Glutamatergic neuron (in vitro differentiated cells): ENCODE data around the gene MYD88. TPM values are rescaled to one million over a fixed set of nuclear protein-coding genes. Genes with fewer than 3 reads are reported as not detected.

Source experiments
- DNase-seq: peaks from one replicate; pipeline ENCODE4 v3.0.0; 2022
- H3K27ac Mint-ChIP-seq: one replicate; pipeline ENCODE4 v1.8.0; 2020; ENCODE audit warnings: mild to moderate bottlenecking, mixed read lengths, inconsistent platforms; ENCODE audit not compliant: unreplicated experiment
- H3K27me3 Mint-ChIP-seq: one replicate; pipeline ENCODE4 v1.8.0; 2020; ENCODE audit warnings: mild to moderate bottlenecking, moderate library complexity, mixed read lengths, inconsistent platforms; ENCODE audit not compliant: unreplicated experiment
- H3K36me3 Mint-ChIP-seq: one replicate; pipeline ENCODE4 v1.8.0; 2020; ENCODE audit warnings: mild to moderate bottlenecking, mixed read lengths, inconsistent platforms; ENCODE audit not compliant: unreplicated experiment
- H3K4me1 Mint-ChIP-seq: one replicate; pipeline ENCODE4 v1.8.0; 2020; ENCODE audit warnings: mild to moderate bottlenecking, low read depth, mixed read lengths, inconsistent platforms; ENCODE audit not compliant: unreplicated experiment
- H3K4me3 Mint-ChIP-seq: one replicate; pipeline ENCODE4 v1.8.0; 2020; ENCODE audit warnings: mild to moderate bottlenecking, mixed read lengths, inconsistent platforms; ENCODE audit not compliant: unreplicated experiment
- H3K9me3 Mint-ChIP-seq: one replicate; pipeline ENCODE4 v1.8.0; 2020; ENCODE audit warnings: mild to moderate bottlenecking, moderate library complexity, mixed read lengths, inconsistent platforms; ENCODE audit not compliant: unreplicated experiment
- total RNA-seq: library from RNA; stranded (reverse); fragmentation: NEBNext Ultra II Directional; extraction: Animal tissue kit (Norgen Biotek cat#: 25700); gene quantifications from one replicate; pipeline ENCODE4 v1.2.1, GENCODE V29; 2021; ENCODE audit not compliant: unreplicated experiment
- TF ChIP-seq, protein P1 (sequence below): fragments of 200-600 bp; sonication (generic); IDR thresholded peaks from one replicate; pipeline ENCODE4 v1.5.0; 2021; ENCODE audit not compliant: partially characterized antibody, unreplicated experiment

Gene MYD88
- total RNA-seq, 1 donor from 2014 or later, result 58.0 TPM

DNA sequence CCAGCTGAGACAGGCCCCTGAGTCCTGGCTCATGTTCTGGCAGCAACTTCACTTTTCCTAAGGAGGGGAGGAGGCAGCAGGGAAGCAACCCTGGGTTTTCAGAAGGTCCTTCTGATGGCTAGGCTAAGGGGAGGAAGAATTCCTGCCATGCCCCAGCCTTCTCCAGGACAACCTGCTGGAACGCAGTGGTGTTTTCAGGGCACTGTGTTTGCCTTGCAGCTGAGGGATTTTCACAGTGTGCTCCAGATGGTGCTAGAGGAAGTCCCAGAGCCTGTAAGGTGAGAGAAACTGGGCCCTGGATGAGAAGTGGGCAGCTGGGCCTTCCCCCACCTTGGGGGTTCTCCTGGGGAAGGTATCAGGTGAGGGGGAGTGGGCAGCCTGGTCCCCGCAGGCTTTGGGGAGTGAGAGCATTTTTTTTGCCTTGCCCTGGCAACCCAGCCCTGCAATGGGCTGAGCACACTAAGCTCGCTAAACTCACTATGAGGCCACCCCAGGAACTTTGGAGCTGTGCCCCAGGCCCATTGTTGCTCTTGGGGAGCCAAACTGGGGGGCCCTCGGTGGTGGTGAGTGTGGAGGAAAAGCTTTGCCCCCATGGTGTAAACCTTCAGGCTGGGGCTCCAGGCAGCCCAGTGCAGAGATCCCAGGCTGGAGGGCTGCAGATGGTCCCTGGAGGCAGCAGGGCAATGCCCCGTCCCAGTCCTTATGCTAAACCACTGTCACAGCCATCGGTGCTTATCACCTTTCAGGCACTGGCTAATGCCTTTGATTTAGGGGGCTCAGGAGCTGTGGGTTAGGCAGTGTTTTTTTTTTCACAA lies 42.6 kb upstream of the MYD88 start:
- TF ChIP-seq, protein P1, sequence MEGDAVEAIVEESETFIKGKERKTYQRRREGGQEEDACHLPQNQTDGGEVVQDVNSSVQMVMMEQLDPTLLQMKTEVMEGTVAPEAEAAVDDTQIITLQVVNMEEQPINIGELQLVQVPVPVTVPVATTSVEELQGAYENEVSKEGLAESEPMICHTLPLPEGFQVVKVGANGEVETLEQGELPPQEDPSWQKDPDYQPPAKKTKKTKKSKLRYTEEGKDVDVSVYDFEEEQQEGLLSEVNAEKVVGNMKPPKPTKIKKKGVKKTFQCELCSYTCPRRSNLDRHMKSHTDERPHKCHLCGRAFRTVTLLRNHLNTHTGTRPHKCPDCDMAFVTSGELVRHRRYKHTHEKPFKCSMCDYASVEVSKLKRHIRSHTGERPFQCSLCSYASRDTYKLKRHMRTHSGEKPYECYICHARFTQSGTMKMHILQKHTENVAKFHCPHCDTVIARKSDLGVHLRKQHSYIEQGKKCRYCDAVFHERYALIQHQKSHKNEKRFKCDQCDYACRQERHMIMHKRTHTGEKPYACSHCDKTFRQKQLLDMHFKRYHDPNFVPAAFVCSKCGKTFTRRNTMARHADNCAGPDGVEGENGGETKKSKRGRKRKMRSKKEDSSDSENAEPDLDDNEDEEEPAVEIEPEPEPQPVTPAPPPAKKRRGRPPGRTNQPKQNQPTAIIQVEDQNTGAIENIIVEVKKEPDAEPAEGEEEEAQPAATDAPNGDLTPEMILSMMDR, result no peak
- peaks cover 2% of the 10 kb centered on the region for H3K27me3 Mint-ChIP-seq
- no peak for DNase-seq
- no peaks in the 10 kb centered on the region for H3K36me3 Mint-ChIP-seq
- H3K9me3 Mint-ChIP-seq, result peaks cover 8% of the 10 kb centered on the region
- H3K27ac Mint-ChIP-seq, result no peak overlapping the region
- no peak overlapping the region for H3K4me3 Mint-ChIP-seq
- peaks cover 5% of the 10 kb centered on the region for H3K4me1 Mint-ChIP-seq

DNA sequence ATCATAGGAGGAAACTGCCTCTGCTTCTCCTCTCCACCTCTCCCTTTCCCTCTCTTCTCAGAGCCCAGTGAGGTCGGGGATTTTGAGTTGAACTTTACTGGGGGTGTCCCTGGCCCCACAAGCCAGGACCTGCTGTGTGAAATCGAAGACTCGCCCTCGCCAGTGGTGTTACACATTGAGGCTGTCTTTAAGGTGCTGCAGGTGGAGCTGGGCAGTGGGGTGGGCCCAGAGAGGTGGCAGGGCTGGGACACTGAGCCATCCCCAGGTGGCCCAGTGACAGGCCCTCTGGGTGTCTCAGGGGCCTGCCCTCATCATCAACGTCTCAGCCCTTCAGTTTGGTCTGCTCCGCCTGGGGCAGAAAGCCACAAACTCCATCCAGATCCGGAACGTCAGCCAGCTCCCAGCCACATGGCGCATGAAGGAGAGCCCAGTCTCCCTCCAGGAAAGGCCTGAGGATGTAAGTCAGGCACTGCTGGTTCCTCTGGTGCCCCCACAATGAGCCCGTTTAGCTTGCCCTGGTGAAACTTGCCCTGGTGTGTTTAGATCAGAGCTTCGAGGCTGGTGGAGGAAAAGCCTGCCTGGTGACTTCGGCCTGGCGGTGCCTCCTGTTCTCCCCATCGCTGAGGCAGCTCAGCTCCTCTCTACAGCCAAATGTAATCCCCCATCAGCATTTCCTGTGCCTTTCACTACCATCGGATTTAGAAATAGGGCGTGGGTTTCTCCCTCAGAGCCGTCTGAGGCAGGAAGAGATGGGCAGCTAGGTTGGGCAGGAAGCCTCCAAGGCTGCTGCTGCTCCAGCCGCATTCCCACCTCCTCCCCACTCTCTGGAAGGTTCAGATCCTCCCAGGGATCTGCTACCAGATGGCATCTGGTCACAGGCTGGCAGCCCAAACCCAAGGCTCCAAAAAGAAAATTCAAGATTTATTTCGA lies 40.8 kb upstream of the MYD88 start:
- Mint-ChIP-seq H3K4me3 (no peak overlapping the region), H3K4me1 (peaks cover 5% of the 10 kb centered on the region), H3K27me3 (no peaks in the 10 kb centered on the region), H3K36me3 (no peaks in the 10 kb centered on the region), H3K9me3 (peaks cover 8% of the 10 kb centered on the region), H3K27ac (peak overlapping the region; percentile 28)
- TF ChIP-seq, protein P1, result no peak
- DNase-seq, result no peak

DNA sequence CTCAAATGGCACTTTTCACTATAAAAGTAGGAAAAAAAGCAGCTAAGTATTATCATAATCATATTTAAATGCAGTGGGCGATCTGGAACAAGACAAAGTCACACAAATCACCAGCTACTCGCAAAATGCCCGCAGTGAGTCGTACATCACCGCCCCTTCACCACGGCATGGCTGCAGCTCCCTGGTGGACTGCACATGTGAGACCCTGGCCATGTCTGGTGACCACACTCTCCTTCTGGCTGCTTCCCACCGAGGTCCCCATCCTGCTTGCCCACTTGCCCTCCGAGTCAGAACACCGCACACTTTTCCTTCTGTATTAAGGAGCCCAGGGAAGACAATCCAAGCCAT lies 40.1 kb upstream of the MYD88 start:
- Mint-ChIP-seq H3K27ac (no peak overlapping the region), H3K9me3 (peaks cover 7% of the 10 kb centered on the region), H3K4me1 (peaks cover 5% of the 10 kb centered on the region), H3K27me3 (no peaks in the 10 kb centered on the region), H3K36me3 (no peaks in the 10 kb centered on the region), H3K4me3 (no peak overlapping the region)
- TF ChIP-seq, protein P1, result no peak
- no peak for DNase-seq

DNA sequence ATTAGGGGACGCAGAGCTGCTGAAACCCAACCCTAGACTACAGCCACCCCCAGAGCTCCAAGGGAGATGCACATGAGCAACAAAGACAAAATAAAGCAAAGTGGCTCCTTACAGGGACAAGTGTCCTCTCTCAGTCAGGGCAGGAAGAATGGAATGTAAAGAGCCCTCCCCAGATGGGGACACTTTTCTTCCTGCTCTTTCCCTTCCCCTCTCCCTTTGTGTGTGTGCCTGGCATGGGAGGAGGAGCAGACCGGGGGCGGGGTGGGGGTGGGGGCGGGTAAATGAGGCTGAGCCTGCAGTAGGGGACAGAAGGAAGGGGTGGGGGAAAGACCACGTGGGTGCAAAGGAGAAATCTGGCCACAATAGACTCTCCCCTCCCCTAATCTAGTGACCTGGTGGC lies 38.9 kb upstream of the MYD88 start:
- no peak overlapping the region for H3K27ac Mint-ChIP-seq

More for the DNA sequence above, 38.9 kb upstream of the MYD88 start:
- no peak for DNase-seq
- TF ChIP-seq, protein P1, result no peak
- H3K9me3 Mint-ChIP-seq, result peaks cover 6% of the 10 kb centered on the region
- H3K36me3 Mint-ChIP-seq, result no peaks in the 10 kb centered on the region
- peaks cover 5% of the 10 kb centered on the region for H3K4me1 Mint-ChIP-seq
- no peaks in the 10 kb centered on the region for H3K27me3 Mint-ChIP-seq
- no peak overlapping the region for H3K4me3 Mint-ChIP-seq
